Dermis microvascular lymphatic vessel endothelial cell (primary cell): ENCODE data around the gene IRX2. TPM values are rescaled to one million over a fixed set of nuclear protein-coding genes. Genes with fewer than 3 reads are reported as not detected.

Source experiments
- DNase-seq, 2 donors: peaks; one replicate each; pipeline versions ENCODE4 v3.0.0 to v3.0.0-alpha.2; 2010; ENCODE audit warnings: low read depth in 2 of 2
- total RNA-seq: library from RNA; depleted of rRNA; stranded (reverse); fragments of >200 nt; gene quantifications from 2 replicates; pipeline ENCODE4 v1.2.1, GENCODE V29; 2014

Gene IRX2
- total RNA-seq, 1 donor from 2014 or later, result under 0.01 TPM

GRCh38 chr5:2697446-2698200 lies 53.9 kb downstream of the IRX2 start:
- DNase-seq, result no peak

GRCh38 chr5:2697041-2697440 lies 54.4 kb downstream of the IRX2 start:
- DNase-seq, result no peak
